HepG2 (cell line): ENCODE data around the gene WDR59. TPM values are rescaled to one million over a fixed set of nuclear protein-coding genes. Genes with fewer than 3 reads are reported as not detected.

Experiments
- ATAC-seq: fragments of 200-7000 bp; cut with Tn5 transposase; 3 replicates; pipeline ENCODE4 v1.9.1; 2020; ENCODE audit warnings: mild to moderate bottlenecking, moderate library complexity
- BruUV-seq: library from RNA; stranded (reverse); fragments of 400-500 nt; replicated peaks from 2 replicates; lab custom pipeline; 2021; lab: Mats Ljungman, UMichigan
- CTCF ChIA-PET: fragments of 300-600 bp; formaldehyde crosslinking; extraction: SDS; loops from one replicate; lab custom pipeline; 2021; ENCODE audit warnings: low total read pairs, inconsistent platforms, low intra/inter-chr PET ratio; lab: Yijun Ruan, JAX
- POLR2A ChIA-PET: fragments of 350-600 bp; sonication (Branson Sonifier 250); formaldehyde crosslinking; loops from one replicate; lab custom pipeline; 2020; ENCODE audit warnings: antibody characterized with exemption, inconsistent platforms; lab: Yijun Ruan, JAX
- DNase-seq: peaks from one replicate; pipeline ENCODE4 v3.0.0-alpha.2; 2015; ENCODE audit warnings: low spot score
- FAIRE-seq: peaks from 3 replicates; lab custom pipeline; 2011; peaks lifted over from hg19 to GRCh38; lab: Jason Lieb, UNC
- H2AFZ ChIP-seq: one replicate; pipeline ENCODE4 v1.6.1; 2011; ENCODE audit warnings: low read length, inconsistent platforms
- H3K27ac ChIP-seq: fragments of 300-600 bp; 3 replicates; pipeline ENCODE4 v1.8.0; 2011; ENCODE audit warnings: mixed run types, mild to moderate bottlenecking, mixed read lengths, low read length, inconsistent platforms; ENCODE audit not compliant: insufficient read depth; ENCODE audit errors: extremely low read length
- H3K27me3 ChIP-seq, 2 experiments: fragments of 200-600 bp in 1 of 2; 2 replicates in 1 of 2; 3 replicates in 1 of 2; pipeline versions ENCODE4 v1.6.0 to v1.8.0; 2011; ENCODE audit warnings: low read length in 2 of 2, mild to moderate bottlenecking in 2 of 2, moderate library complexity in 2 of 2, inconsistent platforms in 1 of 2; ENCODE audit not compliant: insufficient read depth in 2 of 2, control insufficient read depth in 1 of 2
- H3K36me3 ChIP-seq, 2 experiments: fragments of 200-600 bp in 1 of 2; replicated peaks in 1 of 2; 2 replicates in 1 of 2; 3 replicates in 1 of 2; pipeline versions ENCODE4 v1.5.1 to v1.8.0; 2011; ENCODE audit warnings: low read length in 2 of 2, inconsistent platforms in 1 of 2; ENCODE audit not compliant: insufficient read depth in 2 of 2, control insufficient read depth in 1 of 2
- H3K4me1 ChIP-seq: 2 replicates; pipeline ENCODE4 v1.5.1; 2012; ENCODE audit warnings: low read length, inconsistent platforms; ENCODE audit not compliant: insufficient read depth
- H3K4me2 ChIP-seq: 2 replicates; pipeline ENCODE4 v1.6.0; 2011; ENCODE audit warnings: low read depth, low read length, inconsistent platforms
- H3K4me3 ChIP-seq, 3 experiments: fragments of 200-600 bp in 1 of 3; sonication (generic), shearing (Covaris generic) in 1 of 3; replicated peaks in 1 of 3; 2 replicates each; pipeline ENCODE4 v1.5.1; 2011 to 2016; ENCODE audit warnings: low read length in 3 of 3, inconsistent platforms in 2 of 3, low read depth in 2 of 3, mild to moderate bottlenecking in 2 of 3, control low read depth in 1 of 3, mixed read lengths in 1 of 3; ENCODE audit not compliant: insufficient read depth in 1 of 3
- H3K79me2 ChIP-seq: one replicate; pipeline ENCODE4 v1.6.1; 2011; ENCODE audit warnings: low read length, inconsistent platforms; ENCODE audit not compliant: insufficient read depth
- H3K9ac ChIP-seq: 2 replicates; pipeline ENCODE4 v1.6.0; 2011; ENCODE audit warnings: mild to moderate bottlenecking, low read depth, low read length, inconsistent platforms; ENCODE audit not compliant: insufficient read depth
- H3K9me3 ChIP-seq: 2 replicates; pipeline ENCODE4 v1.5.1; 2012; ENCODE audit warnings: mild to moderate bottlenecking, low read length
- H4K20me1 ChIP-seq: 2 replicates; pipeline ENCODE4 v1.6.0; 2011; ENCODE audit warnings: inconsistent platforms, mild to moderate bottlenecking, low read length, moderate library complexity; ENCODE audit not compliant: insufficient read depth
- ATAD3A ChIP-seq: sonication (generic); formaldehyde crosslinking; IDR thresholded peaks from 2 replicates; pipeline ENCODE4 v1.4.0; 2020; ENCODE audit warnings: missing genetic modification reagents
- EHMT2 ChIP-seq: fragments of 200-600 bp; sonication (generic); IDR thresholded peaks from 2 replicates; pipeline ENCODE4 v1.7.0; 2017; ENCODE audit warnings: antibody characterized with exemption, low read depth, low read length, borderline replicate concordance
- ISX ChIP-seq: sonication (generic); formaldehyde crosslinking; conservative IDR thresholded peaks from 2 replicates; pipeline ENCODE4 v1.5.0; 2020; ENCODE audit warnings: missing genetic modification reagents
- KLF13 ChIP-seq: sonication (generic); formaldehyde crosslinking; IDR thresholded peaks from 2 replicates; pipeline ENCODE4 v1.4.0; 2020; ENCODE audit warnings: mild to moderate bottlenecking, missing genetic modification reagents
- KLF9 ChIP-seq: IDR thresholded peaks from 2 replicates; pipeline ENCODE4 v1.6.1; 2016; ENCODE audit warnings: low read depth
- KMT2A ChIP-seq: sonication (generic); formaldehyde crosslinking; IDR thresholded peaks from 2 replicates; pipeline ENCODE4 v1.4.0; 2020; ENCODE audit warnings: missing genetic modification reagents
- PRMT3 ChIP-seq: sonication (generic); formaldehyde crosslinking; IDR thresholded peaks from 2 replicates; pipeline ENCODE4 v1.8.1; 2022; ENCODE audit warnings: low read depth, mild to moderate bottlenecking, moderate library complexity, missing genetic modification reagents, borderline replicate concordance
- RAD51 ChIP-seq: fragments of 450-650 bp; IDR thresholded peaks from 2 replicates; pipeline ENCODE4 v1.6.1; 2016; ENCODE audit warnings: borderline replicate concordance
- SMARCE1 ChIP-seq: fragments of 450-650 bp; IDR thresholded peaks from 2 replicates; pipeline ENCODE4 v1.6.1; 2017; ENCODE audit warnings: borderline replicate concordance
- SOX5 ChIP-seq: IDR thresholded peaks from 2 replicates; pipeline ENCODE4 v1.6.1; 2016; ENCODE audit warnings: borderline replicate concordance
- TBP ChIP-seq: sonication (generic); formaldehyde crosslinking; IDR thresholded peaks from 2 replicates; pipeline ENCODE4 v1.5.0; 2020; ENCODE audit warnings: missing genetic modification reagents
- ZFP82 ChIP-seq: sonication (generic); formaldehyde crosslinking; IDR thresholded peaks from 2 replicates; pipeline ENCODE4 v1.5.1; 2020; ENCODE audit warnings: mild to moderate bottlenecking, missing genetic modification reagents, borderline replicate concordance
- ZGPAT ChIP-seq: IDR thresholded peaks from 2 replicates; pipeline ENCODE4 v1.6.1; 2016; ENCODE audit warnings: mild to moderate bottlenecking
- ZKSCAN8 ChIP-seq: IDR thresholded peaks from 2 replicates; pipeline ENCODE4 v1.6.1; 2016; ENCODE audit warnings: borderline replicate concordance, missing genetic modification reagents, missing compliant biosample characterization
- ZNF580 ChIP-seq: IDR thresholded peaks from 2 replicates; pipeline ENCODE4 v1.6.1; 2016; ENCODE audit warnings: low read depth, borderline replicate concordance
- ZNF777 ChIP-seq: sonication (generic); formaldehyde crosslinking; IDR thresholded peaks from 2 replicates; pipeline ENCODE4 v1.4.0; 2020; ENCODE audit warnings: missing genetic modification reagents
- ZSCAN9 ChIP-seq: IDR thresholded peaks from 2 replicates; pipeline ENCODE4 v1.6.1; 2016; ENCODE audit warnings: borderline replicate concordance
- WGBS: methylation state at CpG from one replicate; pipeline ENCODE4 v1.1.6; 2017; ENCODE audit warnings: low lambda C conversion rate; 5-methylcytosine and 5-hydroxymethylcytosine counted together
- in situ Hi-C: cut with HindIII; loops from 2 replicates; pipeline ENCODE4 v1.10.0; 2017; ENCODE audit warnings: low pct_unique_long_range_greater_than_20kb; ENCODE audit not compliant: extremely low pct_ligation_motif_present
- intact Hi-C: fragments of 100-400 bp; cut with micrococcal nuclease; formaldehyde crosslinking; loops from one replicate; pipeline ENCODE4 v1.10.0; 2022; ENCODE audit not compliant: unreplicated experiment
- polyA plus RNA-seq, 8 experiments: library from polyadenylated mRNA; depleted of rRNA in 3 of 8; stranded (reverse) in 7 of 8; unstranded in 1 of 8; fragments of >200 nt; fragmentation: Illumina TruSeq in 4 of 8; extraction: Trizol in 4 of 8; gene quantifications; 2 replicates each; pipeline versions ENCODE4 v1.2.1 to v1.2.3, GENCODE V29; 2011 to 2016; ENCODE audit warnings: low read depth in 4 of 8, missing spikeins in 1 of 8, mixed read lengths in 1 of 8; ENCODE audit not compliant: insufficient read depth in 1 of 8
- total RNA-seq, 5 experiments: library from RNA; depleted of rRNA; stranded (reverse); fragments of >200 nt; fragmentation: Illumina TruSeq; extraction: Trizol; gene quantifications; 2 replicates each; pipeline ENCODE4 v1.2.3, GENCODE V29; 2016; ENCODE audit warnings: low read depth in 1 of 5
- TF ChIP-seq, protein P1 (sequence below): sonication (generic); formaldehyde crosslinking; IDR thresholded peaks from 2 replicates; pipeline ENCODE4 v1.4.0; 2020; ENCODE audit warnings: missing genetic modification reagents
- TF ChIP-seq, protein P2 (sequence below): sonication (generic); formaldehyde crosslinking; IDR thresholded peaks from 2 replicates; pipeline ENCODE4 v1.5.1; 2020; ENCODE audit warnings: missing genetic modification reagents, mild to moderate bottlenecking, borderline replicate concordance

Gene WDR59
- total and polyA plus RNA-seq, 2 of the 13 experiments (the other 11 are each of a cell fraction or from before 2014, with no cell fraction given): 65.2 to 306 TPM

DNA sequence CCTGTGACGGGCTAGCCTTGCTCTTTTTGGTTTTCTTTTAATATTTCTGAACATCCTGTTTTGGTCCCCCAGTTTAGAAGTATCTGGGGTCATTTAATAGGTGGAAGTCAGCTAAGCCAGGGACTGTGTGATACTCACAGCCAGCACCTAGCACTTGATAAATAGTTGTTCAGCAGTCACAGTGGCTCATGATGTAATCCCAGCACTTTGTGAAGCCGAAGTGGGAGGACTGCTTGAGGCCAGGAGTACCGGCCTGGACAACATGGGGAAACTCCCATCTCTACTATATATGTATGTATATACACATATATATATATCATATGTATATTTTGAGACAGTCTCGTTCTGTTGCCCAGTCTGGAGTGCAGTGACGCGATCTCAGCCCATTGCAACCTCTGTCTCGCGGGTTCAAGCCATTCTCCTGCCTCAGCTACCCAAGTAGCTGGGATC lies 12.1 kb upstream of the WDR59 start:
- H4K20me1 ChIP-seq: peaks cover 26% of the 10 kb centered on the region
- CTCF ChIA-PET: interaction anchor here (0.7 to 1.9 kb wide), 2 partner anchors 114 kb away, joined by 3 to 11 read pairs; no protein-coding TSS in a partner anchor
- no peaks in the 10 kb centered on the region; a peak in 1 of 5 replicates for H3K27me3 ChIP-seq
- peaks cover 75% of the 10 kb centered on the region for H3K4me1 ChIP-seq
- H3K36me3 ChIP-seq: no peaks in the 10 kb centered on the region
- peak overlapping the region; percentile 75 for H3K4me2 ChIP-seq
- ATAC-seq: peak; percentile 14
- H3K9me3 ChIP-seq: no peaks in the 10 kb centered on the region
- peak overlapping the region in 2 of 3 experiments; percentile 36 to 45; a peak in 4 of 6 replicates for H3K4me3 ChIP-seq
- peaks cover 29% of the 10 kb centered on the region for H3K79me2 ChIP-seq
- POLR2A ChIA-PET: interaction anchor here (2.1 to 3.1 kb wide), 5 partner anchors 10 to 119 kb away, joined by 8 to 47 read pairs (median 22); partner anchors contain the start of genes LDHD and WDR59
- 2% methylated on average over 8 of the region's 8 CpGs for WGBS
- in situ Hi-C loops: loop anchor here (10.0 kb wide), 1 partner anchor 108 kb away; no protein-coding TSS in a partner anchor
- peak overlapping the region; percentile 91 for H3K27ac ChIP-seq
- peak; percentile 83 for DNase-seq
- intact Hi-C loops: loop anchor here (5.0 kb wide), 1 partner anchor 250 kb away; no protein-coding TSS in a partner anchor
- H3K9ac ChIP-seq: peak overlapping the region; percentile 61
- FAIRE-seq: peak; percentile 87
- no peak overlapping the region for H2AFZ ChIP-seq
- BruUV-seq: no TSS peak
- TF ChIP-seq ATAD3A (CRISPR knock-in tag): no peak
- no peak for TF ChIP-seq KLF9 (CRISPR knock-in tag)
- TF ChIP-seq, protein P1, sequence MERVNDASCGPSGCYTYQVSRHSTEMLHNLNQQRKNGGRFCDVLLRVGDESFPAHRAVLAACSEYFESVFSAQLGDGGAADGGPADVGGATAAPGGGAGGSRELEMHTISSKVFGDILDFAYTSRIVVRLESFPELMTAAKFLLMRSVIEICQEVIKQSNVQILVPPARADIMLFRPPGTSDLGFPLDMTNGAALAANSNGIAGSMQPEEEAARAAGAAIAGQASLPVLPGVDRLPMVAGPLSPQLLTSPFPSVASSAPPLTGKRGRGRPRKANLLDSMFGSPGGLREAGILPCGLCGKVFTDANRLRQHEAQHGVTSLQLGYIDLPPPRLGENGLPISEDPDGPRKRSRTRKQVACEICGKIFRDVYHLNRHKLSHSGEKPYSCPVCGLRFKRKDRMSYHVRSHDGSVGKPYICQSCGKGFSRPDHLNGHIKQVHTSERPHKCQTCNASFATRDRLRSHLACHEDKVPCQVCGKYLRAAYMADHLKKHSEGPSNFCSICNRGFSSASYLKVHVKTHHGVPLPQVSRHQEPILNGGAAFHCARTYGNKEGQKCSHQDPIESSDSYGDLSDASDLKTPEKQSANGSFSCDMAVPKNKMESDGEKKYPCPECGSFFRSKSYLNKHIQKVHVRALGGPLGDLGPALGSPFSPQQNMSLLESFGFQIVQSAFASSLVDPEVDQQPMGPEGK (CRISPR knock-in tag): 0 out of 2 replicates have a peak, but pooled peaks have one; percentile 31
- no peak for TF ChIP-seq KLF13 (CRISPR knock-in tag)
- TF ChIP-seq ZNF580 (CRISPR knock-in tag): no peak
- no peak for TF ChIP-seq ZKSCAN8 (CRISPR knock-in tag)
- TF ChIP-seq TBP (CRISPR knock-in tag): no peak
- TF ChIP-seq, protein P2, sequence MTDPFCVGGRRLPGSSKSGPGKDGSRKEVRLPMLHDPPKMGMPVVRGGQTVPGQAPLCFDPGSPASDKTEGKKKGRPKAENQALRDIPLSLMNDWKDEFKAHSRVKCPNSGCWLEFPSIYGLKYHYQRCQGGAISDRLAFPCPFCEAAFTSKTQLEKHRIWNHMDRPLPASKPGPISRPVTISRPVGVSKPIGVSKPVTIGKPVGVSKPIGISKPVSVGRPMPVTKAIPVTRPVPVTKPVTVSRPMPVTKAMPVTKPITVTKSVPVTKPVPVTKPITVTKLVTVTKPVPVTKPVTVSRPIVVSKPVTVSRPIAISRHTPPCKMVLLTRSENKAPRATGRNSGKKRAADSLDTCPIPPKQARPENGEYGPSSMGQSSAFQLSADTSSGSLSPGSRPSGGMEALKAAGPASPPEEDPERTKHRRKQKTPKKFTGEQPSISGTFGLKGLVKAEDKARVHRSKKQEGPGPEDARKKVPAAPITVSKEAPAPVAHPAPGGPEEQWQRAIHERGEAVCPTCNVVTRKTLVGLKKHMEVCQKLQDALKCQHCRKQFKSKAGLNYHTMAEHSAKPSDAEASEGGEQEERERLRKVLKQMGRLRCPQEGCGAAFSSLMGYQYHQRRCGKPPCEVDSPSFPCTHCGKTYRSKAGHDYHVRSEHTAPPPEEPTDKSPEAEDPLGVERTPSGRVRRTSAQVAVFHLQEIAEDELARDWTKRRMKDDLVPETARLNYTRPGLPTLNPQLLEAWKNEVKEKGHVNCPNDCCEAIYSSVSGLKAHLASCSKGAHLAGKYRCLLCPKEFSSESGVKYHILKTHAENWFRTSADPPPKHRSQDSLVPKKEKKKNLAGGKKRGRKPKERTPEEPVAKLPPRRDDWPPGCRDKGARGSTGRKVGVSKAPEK: no peak
- TF ChIP-seq RAD51: no peak
- no peak for TF ChIP-seq PRMT3 (CRISPR knock-in tag)
- TF ChIP-seq SOX5 (CRISPR knock-in tag): peak; percentile 73; the same call in 1 of the 2 replicates
- no peak for TF ChIP-seq ZFP82 (CRISPR knock-in tag)
- TF ChIP-seq ZSCAN9 (CRISPR knock-in tag): peak; percentile 84
- TF ChIP-seq EHMT2: no peak
- peak; percentile 39; the same call in 1 of the 2 replicates for TF ChIP-seq ZGPAT (CRISPR knock-in tag)
- peak; percentile 64; the same call in 1 of the 2 replicates for TF ChIP-seq KMT2A (CRISPR knock-in tag)
- no peak for TF ChIP-seq SMARCE1
- no peak for TF ChIP-seq ZNF777 (CRISPR knock-in tag)
- no peak for TF ChIP-seq ISX
